Heart left ventricle (tissue), 16 donors: ENCODE data around the gene ARIH2. TPM values are rescaled to one million over a fixed set of nuclear protein-coding genes. Genes with fewer than 3 reads are reported as not detected.

Experiments used
- ATAC-seq, 4 donors: fragments of 200-7000 bp; cut with Tn5 transposase; one replicate each; pipeline ENCODE4 v1.9.1; 2020 to 2022; ENCODE audit warnings: moderate library complexity in 4 of 4, mild to moderate bottlenecking in 3 of 4, moderate number of reproducible peaks in 1 of 4
- DNase-seq, 5 donors: peaks; one replicate each; pipeline ENCODE4 v3.0.0-alpha.2; 2020
- H3K27ac ChIP-seq, 12 donors: fragments of 200-600 bp; sonication (generic) in 4 of 12; one replicate each; pipeline versions ENCODE4 v1.5.0 to v1.8.0; 2016 to 2022; ENCODE audit warnings: mild to moderate bottlenecking in 2 of 12
- H3K27me3 ChIP-seq, 9 donors: fragments of 200-600 bp; sonication (generic) in 2 of 9; one replicate each; pipeline versions ENCODE4 v1.5.1 to v1.8.0; 2016 to 2022; ENCODE audit warnings: mild to moderate bottlenecking in 3 of 9
- H3K36me3 ChIP-seq, 9 donors: fragments of 200-600 bp; sonication (generic) in 2 of 9; one replicate each; pipeline versions ENCODE4 v1.5.0 to v1.8.0; 2018 to 2022; ENCODE audit warnings: mild to moderate bottlenecking in 2 of 9
- H3K4me1 ChIP-seq, 12 donors: fragments of 200-600 bp; sonication (generic) in 4 of 12; one replicate each; pipeline versions ENCODE4 v1.5.0 to v1.8.0; 2016 to 2022; ENCODE audit warnings: mild to moderate bottlenecking in 3 of 12
- H3K4me3 ChIP-seq, 12 donors: fragments of 200-600 bp; sonication (generic) in 4 of 12; one replicate each; pipeline versions ENCODE4 v1.5.0 to v1.8.0; 2017 to 2022; ENCODE audit warnings: mild to moderate bottlenecking in 9 of 12, moderate library complexity in 4 of 12
- H3K9me3 ChIP-seq, 12 donors: fragments of 200-600 bp; sonication (generic) in 4 of 12; one replicate each; pipeline versions ENCODE4 v1.5.0 to v1.8.0; 2016 to 2022; ENCODE audit warnings: mild to moderate bottlenecking in 1 of 12
- POLR2A ChIP-seq, 2 donors: fragments of 450-650 bp; IDR thresholded peaks; one replicate each; pipeline ENCODE4 v1.6.1; 2017; ENCODE audit warnings: antibody characterized with exemption in 2 of 2, mild to moderate bottlenecking in 2 of 2, moderate library complexity in 2 of 2
- WGBS, 4 donors: extraction: QIAGEN DNeasy Blood & Tissue Kit in 2 of 4; methylation state at CpG; one replicate each; pipeline versions ENCODE4 v1.1.5 to v1.1.7; 2013 to 2018; 5-methylcytosine and 5-hydroxymethylcytosine counted together
- intact Hi-C, 10 donors: fragments of 100-400 bp; cut with DNase I; formaldehyde crosslinking; loops; one replicate each; pipeline versions ENCODE4 v1.11.1 to v1.14.2; 2022
- polyA plus RNA-seq, 2 donors: library from polyadenylated mRNA; stranded (reverse); fragments of 200-250 nt; gene quantifications; one replicate each; pipeline ENCODE4 v1.2.3, GENCODE V29; 2013
- total RNA-seq, 9 donors: library from RNA; depleted of rRNA in 2 of 9; stranded (reverse); fragments of >200 nt in 2 of 9; fragmentation: NEBNext Ultra II Directional in 3 of 9; extraction: Animal tissue kit (Norgen Biotek cat#: 25700) in 3 of 9; gene quantifications; one replicate each; pipeline versions ENCODE4 v1.1.0 to v1.2.4, GENCODE V29; 2016 to 2023
- TF ChIP-seq, protein P1 (sequence below), 12 donors: fragments of 200-600 bp; sonication (generic) in 4 of 12; IDR thresholded peaks; one replicate each; pipeline versions ENCODE4 v1.5.0 to v1.8.0; 2018 to 2022; ENCODE audit warnings: antibody characterized with exemption in 12 of 12, mild to moderate bottlenecking in 5 of 12
- donor health status: ischemic (EF 13 %, LVEDD 7.1; RV severe dilation, severe dysfunction).
- donor health status: healthy with polysubstance abuse.
- donor health status: DM: no; HTN: yes; CAD: no.
- donor health status: DM: no; HTN: no; CAD: no.
- donor health status: ischemic (EF 25% LVEDD 6.9; RV normal size, moderate dysfunction).
- donor health status: ischemic (EF 25% LVEDD 5.7; RV mildly dilated, moderate dysfunction).
- donor health status: healthy.
- donor health status: DM: yes; HTN: yes; CAD: no.
- donor health status: ischemic (EF 35%, LVEDD 5.7; RV mildly dilated, moderate dysfunction).
- donor health status: nonischemic (EF 11% LVEDD 7.7; RV severe dilation, severe dysfunction).
- donor health status: DM: yes; HTN: yes; CAD: no.
- donor health status: PGD.
- donor health status: ischemic (EF 29% LVEDD 5.4; RV normal size, mild dysfunction).
- donor health status: nonischemic (EF 23%, LVEDD 6.1; RV moderate dilation, normal function).

Gene ARIH2
- total and polyA plus RNA-seq, 11 donors: 77.6 to 223 (median 126) TPM

- H3K27me3 ChIP-seq: no peaks in the 10 kb centered on the region
- H3K9me3 ChIP-seq: no peaks in the 10 kb centered on the region
- DNase-seq (no peak), ATAC-seq (no peak)
- peaks cover 2 to 88% (median 81%) of the 10 kb centered on the region in 9 donors for H3K36me3 ChIP-seq
- intact Hi-C loops: loop anchor here in 3 of 10 donors (10.0 kb wide), 2 partner anchors 112 to 462 kb away; partner anchors contain the start of gene QRICH1 (in 1 of the 3)
- H3K27ac ChIP-seq: no peak overlapping the region
- TF ChIP-seq, protein P1, sequence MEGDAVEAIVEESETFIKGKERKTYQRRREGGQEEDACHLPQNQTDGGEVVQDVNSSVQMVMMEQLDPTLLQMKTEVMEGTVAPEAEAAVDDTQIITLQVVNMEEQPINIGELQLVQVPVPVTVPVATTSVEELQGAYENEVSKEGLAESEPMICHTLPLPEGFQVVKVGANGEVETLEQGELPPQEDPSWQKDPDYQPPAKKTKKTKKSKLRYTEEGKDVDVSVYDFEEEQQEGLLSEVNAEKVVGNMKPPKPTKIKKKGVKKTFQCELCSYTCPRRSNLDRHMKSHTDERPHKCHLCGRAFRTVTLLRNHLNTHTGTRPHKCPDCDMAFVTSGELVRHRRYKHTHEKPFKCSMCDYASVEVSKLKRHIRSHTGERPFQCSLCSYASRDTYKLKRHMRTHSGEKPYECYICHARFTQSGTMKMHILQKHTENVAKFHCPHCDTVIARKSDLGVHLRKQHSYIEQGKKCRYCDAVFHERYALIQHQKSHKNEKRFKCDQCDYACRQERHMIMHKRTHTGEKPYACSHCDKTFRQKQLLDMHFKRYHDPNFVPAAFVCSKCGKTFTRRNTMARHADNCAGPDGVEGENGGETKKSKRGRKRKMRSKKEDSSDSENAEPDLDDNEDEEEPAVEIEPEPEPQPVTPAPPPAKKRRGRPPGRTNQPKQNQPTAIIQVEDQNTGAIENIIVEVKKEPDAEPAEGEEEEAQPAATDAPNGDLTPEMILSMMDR (IDR thresholded peaks at IDR 0.05): no peak
- H3K4me3 ChIP-seq: no peak overlapping the region
- WGBS, 4 donors: 82 to 95% (median 86%) methylated on average over 4 of the region's 4 CpGs
- H3K4me1 ChIP-seq: peaks cover 0 to 10% (median 2%) of the 10 kb centered on the region in 12 donors
Observed at GRCh38 chr3:48983096-48983495, 64.5 kb downstream of the ARIH2 start.

DNA sequence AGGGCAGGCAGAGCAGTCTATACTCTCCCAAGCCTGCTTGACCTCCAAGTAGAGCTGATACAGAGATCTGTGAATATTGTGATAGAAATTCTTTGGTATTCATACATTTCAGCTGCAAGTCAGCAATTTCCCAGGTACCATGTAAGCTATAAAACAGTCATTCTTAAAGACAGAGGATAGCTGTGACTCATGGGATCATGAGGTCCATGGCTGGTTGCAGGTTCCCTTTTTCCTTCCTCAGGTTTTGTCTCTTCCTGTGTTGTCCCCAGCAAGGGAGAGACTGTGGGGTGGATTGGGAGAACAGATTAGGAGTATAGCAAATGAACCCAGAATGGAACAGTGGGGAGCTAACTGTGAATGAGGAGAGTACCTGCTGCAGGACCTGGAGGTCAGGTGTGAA lies 66.0 kb downstream of the ARIH2 start:
- Histone ChIP-seq H3K27ac (no peak overlapping the region), H3K36me3 (peaks cover 0 to 74% (median 67%) of the 10 kb centered on the region in 9 donors), H3K4me3 (no peak overlapping the region), H3K27me3 (no peaks in the 10 kb centered on the region), H3K9me3 (no peaks in the 10 kb centered on the region), H3K4me1 (peaks cover 0 to 19% (median 11%) of the 10 kb centered on the region in 12 donors)
- intact Hi-C loops: loop anchor here in 6 of 10 donors (5.0 to 10.0 kb wide), 3 partner anchors 110 to 463 kb away; partner anchors contain the start of gene QRICH1 (in 1 of the 6)
- TF ChIP-seq, protein P1 (IDR thresholded peaks at IDR 0.05): no peak
- TF ChIP-seq POLR2A (IDR thresholded peaks at IDR 0.05): no peak
- ATAC-seq: no peak
- no peak for DNase-seq

DNA sequence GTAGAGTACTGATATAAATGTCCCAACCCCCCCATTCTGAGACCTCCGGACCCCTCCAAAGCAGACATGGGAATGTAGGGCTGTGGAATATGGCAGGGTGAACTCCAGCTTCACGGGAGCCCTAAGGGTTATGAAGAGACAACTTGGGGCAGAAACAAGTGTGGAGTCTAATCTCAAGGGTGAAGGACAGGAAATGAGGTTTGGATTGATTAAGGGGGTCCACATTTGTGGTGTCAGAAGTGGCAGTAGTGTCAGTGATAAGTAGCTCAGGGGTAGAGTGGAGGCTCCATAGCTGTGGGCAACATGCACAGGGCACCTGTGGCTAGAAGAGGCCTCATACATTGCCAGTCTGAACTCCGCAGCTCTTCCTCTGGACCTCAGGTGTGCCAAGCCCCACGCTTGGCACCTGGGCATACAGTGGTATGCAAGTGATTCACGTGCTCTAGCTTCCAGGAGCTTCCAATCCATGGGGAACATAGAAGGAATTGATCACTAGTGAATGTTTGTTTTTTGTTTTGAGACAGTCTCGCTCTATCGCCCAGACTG lies 67.3 kb downstream of the ARIH2 start:
- H3K4me3 ChIP-seq: no peak overlapping the region
- intact Hi-C loops: loop anchor here in 6 of 10 donors (5.0 to 10.0 kb wide), 3 partner anchors 109 to 461 kb away; partner anchors contain the start of gene QRICH1 (in 1 of the 6)
- DNase-seq: no peak

More for the DNA sequence above, 67.3 kb downstream of the ARIH2 start:
- Histone ChIP-seq H3K27me3 (no peaks in the 10 kb centered on the region), H3K27ac (no peak overlapping the region), H3K9me3 (no peaks in the 10 kb centered on the region), H3K4me1 (peaks cover 0 to 25% (median 11%) of the 10 kb centered on the region in 12 donors), H3K36me3 (peaks cover 0 to 61% (median 55%) of the 10 kb centered on the region in 9 donors)
- 84 to 92% (median 91%) methylated on average over 7 of the region's 7 CpGs for WGBS, 4 donors
- ATAC-seq: no peak
- TF ChIP-seq POLR2A (IDR thresholded peaks at IDR 0.05): no peak
- TF ChIP-seq, protein P1 (IDR thresholded peaks at IDR 0.05): no peak
